GM23338 (cell line): Measurements from ENCODE around the gene TMEM178B. TPM values are rescaled to one million over a fixed set of nuclear protein-coding genes. Genes with fewer than 3 reads are reported as not detected.
"Not testable (repeated sequence)": the region's sequence is repeated elsewhere in the genome, so short reads cannot be mapped to it uniquely, and the experiment has no call there.

Experiments
- ATAC-seq: fragments of 200-7000 bp; cut with Tn5 transposase; 3 replicates; pipeline ENCODE4 v1.9.1; 2020
- DNase-seq: peaks from one replicate; pipeline ENCODE4 v3.0.0-alpha.2; 2015; ENCODE audit warnings: low spot score
- H2AFZ ChIP-seq: fragments of 200-600 bp; sonication (generic); 2 replicates; pipeline ENCODE4 v1.8.0; 2016; ENCODE audit warnings: antibody characterized with exemption, mild to moderate bottlenecking, moderate library complexity
- H3F3A ChIP-seq: fragments of 200-600 bp; sonication (generic); replicated peaks from 2 replicates; pipeline ENCODE4 v1.8.0; 2017; ENCODE audit warnings: antibody characterized with exemption, mixed run types, low read depth
- H3K27ac ChIP-seq: fragments of 200-600 bp; sonication (generic); 2 replicates; pipeline ENCODE4 v1.6.1; 2016; ENCODE audit warnings: low read depth
- H3K27me3 ChIP-seq: fragments of 200-600 bp; sonication (generic); 2 replicates; pipeline ENCODE4 v1.8.0; 2016; ENCODE audit warnings: mild to moderate bottlenecking, mixed run types, moderate library complexity; ENCODE audit not compliant: insufficient read depth
- H3K36me3 ChIP-seq: fragments of 200-600 bp; sonication (generic); 2 replicates; pipeline ENCODE4 v1.8.0; 2016; ENCODE audit warnings: mild to moderate bottlenecking; ENCODE audit not compliant: insufficient read depth
- H3K4me1 ChIP-seq: fragments of 200-600 bp; sonication (generic); 2 replicates; pipeline ENCODE4 v1.8.0; 2016; ENCODE audit warnings: mild to moderate bottlenecking, moderate library complexity; ENCODE audit not compliant: insufficient read depth
- H3K4me2 ChIP-seq: fragments of 200-600 bp; sonication (generic); 2 replicates; pipeline ENCODE4 v1.7.1; 2017; ENCODE audit warnings: mixed run types
- H3K4me3 ChIP-seq: fragments of 200-600 bp; sonication (generic); 2 replicates; pipeline ENCODE4 v1.6.1; 2016; ENCODE audit warnings: mixed run types
- H3K79me2 ChIP-seq: fragments of 200-600 bp; sonication (generic); replicated peaks from 2 replicates; pipeline ENCODE4 v1.8.0; 2017; ENCODE audit warnings: mild to moderate bottlenecking; ENCODE audit not compliant: insufficient read depth
- H3K9me2 ChIP-seq: fragments of 200-600 bp; sonication (generic); 2 replicates; pipeline ENCODE4 v1.8.0; 2017; ENCODE audit not compliant: insufficient read depth
- H4K20me1 ChIP-seq: fragments of 200-600 bp; sonication (generic); replicated peaks from 2 replicates; pipeline ENCODE4 v1.8.0; 2017; ENCODE audit warnings: mild to moderate bottlenecking; ENCODE audit not compliant: insufficient read depth
- H3K27ac Mint-ChIP-seq: 2 replicates; pipeline ENCODE4 v1.8.0; 2020; ENCODE audit warnings: inconsistent platforms, mild to moderate bottlenecking, moderate library complexity, mixed read lengths
- H3K27me3 Mint-ChIP-seq: 3 replicates; pipeline ENCODE4 v1.8.0; 2022; ENCODE audit warnings: low read depth, mild to moderate bottlenecking, moderate library complexity, mixed read lengths, inconsistent platforms; ENCODE audit not compliant: insufficient read depth, poor library complexity
- H3K36me3 Mint-ChIP-seq: 3 replicates; pipeline ENCODE4 v1.8.0; 2021; ENCODE audit warnings: low read depth, mild to moderate bottlenecking, inconsistent platforms, moderate library complexity, mixed read lengths
- H3K4me1 Mint-ChIP-seq: 3 replicates; pipeline ENCODE4 v1.8.0; 2020; ENCODE audit warnings: mild to moderate bottlenecking, inconsistent platforms, mixed read lengths
- H3K4me3 Mint-ChIP-seq: 3 replicates; pipeline ENCODE4 v1.8.0; 2021; ENCODE audit warnings: moderate library complexity, mild to moderate bottlenecking, inconsistent platforms, mixed read lengths
- H3K9me3 Mint-ChIP-seq: 3 replicates; pipeline ENCODE4 v1.8.0; 2020; ENCODE audit warnings: moderate library complexity, mild to moderate bottlenecking, inconsistent platforms, mixed read lengths
- CREB1 ChIP-seq: fragments of 250-450 bp; sonication (Bioruptor Pico); IDR thresholded peaks from 2 replicates; pipeline ENCODE4 v1.5.0; 2020; ENCODE audit warnings: low read depth, mild to moderate bottlenecking, moderate library complexity
- ETS1 ChIP-seq: IDR thresholded peaks from 2 replicates; pipeline ENCODE4 v1.6.1; 2016; ENCODE audit warnings: antibody characterized with exemption
- EZH2 ChIP-seq: fragments of 200-600 bp; sonication (generic); IDR thresholded peaks from one replicate; pipeline ENCODE4 v1.8.0; 2017; ENCODE audit warnings: antibody characterized with exemption, mild to moderate bottlenecking, low read depth; ENCODE audit not compliant: unreplicated experiment
- EZH2phosphoT487 ChIP-seq: fragments of 200-600 bp; sonication (generic); IDR thresholded peaks from one replicate; pipeline ENCODE4 v1.8.1; 2018; ENCODE audit warnings: antibody characterized with exemption; ENCODE audit not compliant: unreplicated experiment
- JUNB ChIP-seq: IDR thresholded peaks from one replicate; pipeline ENCODE4 v1.6.1; 2016; ENCODE audit warnings: antibody characterized with exemption; ENCODE audit not compliant: unreplicated experiment
- NANOG ChIP-seq: IDR thresholded peaks from 2 replicates; pipeline ENCODE4 v1.6.1; 2016; ENCODE audit warnings: antibody characterized with exemption, borderline replicate concordance
- POLR2AphosphoS5 ChIP-seq: IDR thresholded peaks from 2 replicates; pipeline ENCODE4 v1.6.1; 2016; ENCODE audit warnings: antibody characterized with exemption, low read depth
- REST ChIP-seq: IDR thresholded peaks from one replicate; pipeline ENCODE4 v1.6.1; 2018; ENCODE audit warnings: antibody characterized with exemption; ENCODE audit not compliant: unreplicated experiment
- STAT1 ChIP-seq: IDR thresholded peaks from one replicate; pipeline ENCODE4 v1.6.1; 2016; ENCODE audit warnings: antibody characterized with exemption; ENCODE audit not compliant: unreplicated experiment
- ZNF114 ChIP-seq: fragments of 250-450 bp; sonication (Bioruptor Pico); IDR thresholded peaks from 2 replicates; pipeline ENCODE4 v1.5.0; 2020; ENCODE audit warnings: mild to moderate bottlenecking, moderate library complexity
- ZNF462 ChIP-seq: fragments of 250-450 bp; sonication (Bioruptor Pico); IDR thresholded peaks from 2 replicates; pipeline ENCODE4 v1.5.0; 2020; ENCODE audit warnings: mild to moderate bottlenecking, moderate library complexity
- polyA plus RNA-seq: library from polyadenylated mRNA; unstranded; fragments of >200 nt; fragmentation: Nextera tagmentation; extraction: Ambion mirVana; gene quantifications from 2 replicates; pipeline ENCODE4 v1.2.1, GENCODE V29; 2016
- total RNA-seq: library from RNA; depleted of rRNA; stranded (reverse); fragments of >200 nt; shearing (Covaris generic); gene quantifications from 2 replicates; pipeline ENCODE4 v1.2.3, GENCODE V29; 2014

Gene TMEM178B
- total and polyA plus RNA-seq, 2 experiments from 2014 or later = 4.9 to 15.6 TPM

- Mint-ChIP-seq H3K4me3 (no peak overlapping the region), H3K27ac (no peak overlapping the region), H3K27me3 (no peaks in the 10 kb centered on the region), H3K4me1 (peaks cover 6% of the 10 kb centered on the region), H3K36me3 (peaks cover 8% of the 10 kb centered on the region), H3K9me3 (no peaks in the 10 kb centered on the region; the same call in 2 of the 3 replicates)
- Histone ChIP-seq H2AFZ (no peak overlapping the region), H3K9me2 (no peaks in the 10 kb centered on the region), H3K4me3 (no peak overlapping the region), H4K20me1 (peaks cover 3% of the 10 kb centered on the region; the same call in 1 of the 2 replicates), H3F3A (no peaks in the 10 kb centered on the region), H3K4me2 (no peak overlapping the region), H3K36me3 (no peaks in the 10 kb centered on the region), H3K79me2 (no peaks in the 10 kb centered on the region; the same call in 1 of the 2 replicates), H3K27me3 (no peaks in the 10 kb centered on the region), H3K4me1 (0 out of 2 replicates have a peak, but pooled peaks cover 1% of the 10 kb centered on the region), H3K27ac (no peak overlapping the region)
- DNase-seq = no peak
- ATAC-seq = no peak
- TF ChIP-seq NANOG (no peak), ZNF114 (CRISPR knock-in tag) (no peak), STAT1 (no peak), ZNF462 (CRISPR knock-in tag) (no peak), EZH2phosphoT487 (no peak), REST (no peak), POLR2AphosphoS5 (no peak), EZH2 (no peak), ETS1 (no peak), CREB1 (no peak), JUNB (no peak)
Observed at GRCh38 chr7:141193066-141193465, 119.2 kb downstream of the TMEM178B start.

GRCh38 chr7:141195722-141196121, 121.9 kb downstream of the TMEM178B start:
- not testable (repeated sequence) for H3K4me3 ChIP-seq, H2AFZ ChIP-seq, H3K9me2 ChIP-seq, DNase-seq, H3K27ac Mint-ChIP-seq, H4K20me1 ChIP-seq, H3K36me3 Mint-ChIP-seq, ATAC-seq, H3K27ac ChIP-seq, H3K36me3 ChIP-seq, H3K79me2 ChIP-seq, H3K27me3 Mint-ChIP-seq, H3K4me2 ChIP-seq, H3K27me3 ChIP-seq, H3F3A ChIP-seq, H3K4me3 Mint-ChIP-seq, H3K9me3 Mint-ChIP-seq
- H3K4me1 ChIP-seq = peaks cover 11% of the 10 kb centered on the region; the same call in 1 of the 2 replicates
- peaks cover 23% of the 10 kb centered on the region for H3K4me1 Mint-ChIP-seq
